Astrocyte (in vitro differentiated cells and primary cell): ENCODE results near the gene DOCK11.

Experiments
- EZH2 ChIP-seq: IDR thresholded peaks from 2 replicates; pipeline ENCODE4 v1.6.1; 2012; ENCODE audit warnings: mild to moderate bottlenecking, low read length, inconsistent platforms; ENCODE audit not compliant: insufficient read depth
- TF ChIP-seq, protein P1 (sequence below): IDR thresholded peaks from 2 replicates; pipeline ENCODE4 v1.5.1; 2011; ENCODE audit warnings: low read depth, mild to moderate bottlenecking, inconsistent platforms, low read length, moderate library complexity; ENCODE audit not compliant: insufficient read depth

DNA sequence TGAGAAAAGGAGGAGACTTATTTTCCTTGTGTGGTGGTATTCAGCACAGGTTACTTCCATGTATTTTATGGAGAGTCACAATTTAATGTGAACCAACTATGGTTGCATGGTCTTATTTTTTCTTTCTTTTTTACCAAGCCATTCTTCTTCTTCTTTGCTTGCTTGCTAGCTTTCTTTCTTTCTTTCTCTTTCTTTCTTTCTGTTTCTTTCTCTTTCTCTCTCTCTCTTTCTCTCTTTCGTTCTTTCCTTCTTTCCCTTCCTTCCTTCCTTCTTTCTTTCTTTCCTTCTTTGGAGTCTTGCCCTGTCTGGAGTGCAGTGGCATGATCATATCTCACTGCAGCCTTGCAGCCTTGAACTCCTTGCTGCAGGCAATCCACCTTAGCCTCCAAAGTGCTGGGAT is 68.9 kb downstream of the DOCK11 start:
- TF ChIP-seq, protein P1, sequence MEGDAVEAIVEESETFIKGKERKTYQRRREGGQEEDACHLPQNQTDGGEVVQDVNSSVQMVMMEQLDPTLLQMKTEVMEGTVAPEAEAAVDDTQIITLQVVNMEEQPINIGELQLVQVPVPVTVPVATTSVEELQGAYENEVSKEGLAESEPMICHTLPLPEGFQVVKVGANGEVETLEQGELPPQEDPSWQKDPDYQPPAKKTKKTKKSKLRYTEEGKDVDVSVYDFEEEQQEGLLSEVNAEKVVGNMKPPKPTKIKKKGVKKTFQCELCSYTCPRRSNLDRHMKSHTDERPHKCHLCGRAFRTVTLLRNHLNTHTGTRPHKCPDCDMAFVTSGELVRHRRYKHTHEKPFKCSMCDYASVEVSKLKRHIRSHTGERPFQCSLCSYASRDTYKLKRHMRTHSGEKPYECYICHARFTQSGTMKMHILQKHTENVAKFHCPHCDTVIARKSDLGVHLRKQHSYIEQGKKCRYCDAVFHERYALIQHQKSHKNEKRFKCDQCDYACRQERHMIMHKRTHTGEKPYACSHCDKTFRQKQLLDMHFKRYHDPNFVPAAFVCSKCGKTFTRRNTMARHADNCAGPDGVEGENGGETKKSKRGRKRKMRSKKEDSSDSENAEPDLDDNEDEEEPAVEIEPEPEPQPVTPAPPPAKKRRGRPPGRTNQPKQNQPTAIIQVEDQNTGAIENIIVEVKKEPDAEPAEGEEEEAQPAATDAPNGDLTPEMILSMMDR = no peak
- TF ChIP-seq EZH2 = no peak
